Cardiac septum (tissue), 1 donor: ENCODE data around the gene SMIM3. TPM values are rescaled to one million over a fixed set of nuclear protein-coding genes. Genes with fewer than 3 reads are reported as not detected.

Experiments
- total RNA-seq: library from RNA; stranded (reverse); fragmentation: NEBNext Ultra II Directional; extraction: Animal tissue kit (Norgen Biotek cat#: 25700); gene quantifications from one replicate; pipeline ENCODE4 v1.2.1, GENCODE V29; 2021
- donor health status: DM: no; HTN: no; CAD: no.

The SMIM3 gene
- total RNA-seq, 1 donor from 2014 or later, result 15.3 TPM

Other genes with a start within 250 kb of the SMIM3 start
- gene SYNPO, start 138.1 kb upstream of the SMIM3 start, total RNA-seq, result 829 TPM
- 10.0 TPM for gene MYOZ3, start 117.5 kb upstream of the SMIM3 start, total RNA-seq
- gene RBM22, start 77.7 kb upstream of the SMIM3 start, total RNA-seq, result 33.8 TPM
- gene DCTN4, start 19.7 kb upstream of the SMIM3 start, total RNA-seq, result 44.9 TPM
- not detected for gene IRGM, start 67.8 kb downstream of the SMIM3 start, total RNA-seq
- 1.5 TPM for gene ZNF300, start 126.2 kb downstream of the SMIM3 start, total RNA-seq
- 461 TPM for gene GPX3, start 241.8 kb downstream of the SMIM3 start, total RNA-seq